Hepatocyte (in vitro differentiated cells): ENCODE measurements around the gene SAP30BP. TPM values are rescaled to one million over a fixed set of nuclear protein-coding genes. Genes with fewer than 3 reads are reported as not detected.

Experiments
- DNase-seq: peaks from one replicate; pipeline ENCODE4 v3.0.0-alpha.2; 2016; ENCODE audit warnings: low spot score
- H2AFZ ChIP-seq: fragments of 200-600 bp; sonication (generic); 2 replicates; pipeline ENCODE4 v1.6.0; 2016; ENCODE audit warnings: antibody characterized with exemption, mild to moderate bottlenecking
- H3K27ac ChIP-seq: fragments of 200-600 bp; sonication (generic); 2 replicates; pipeline ENCODE4 v1.5.1; 2016; ENCODE audit warnings: mild to moderate bottlenecking
- H3K27me3 ChIP-seq: fragments of 200-600 bp; sonication (generic); 2 replicates; pipeline ENCODE4 v1.6.1; 2016
- H3K36me3 ChIP-seq: fragments of 200-600 bp; sonication (generic); replicated peaks from 2 replicates; pipeline ENCODE4 v1.5.1; 2016; ENCODE audit warnings: low read depth; ENCODE audit not compliant: insufficient read depth
- H3K4me1 ChIP-seq: fragments of 200-600 bp; sonication (generic); 2 replicates; pipeline ENCODE4 v1.5.1; 2016; ENCODE audit warnings: mild to moderate bottlenecking, moderate library complexity; ENCODE audit not compliant: insufficient read depth
- H3K4me2 ChIP-seq: fragments of 200-600 bp; sonication (generic); 2 replicates; pipeline ENCODE4 v1.6.0; 2016
- H3K4me3 ChIP-seq: fragments of 200-600 bp; sonication (generic); 2 replicates; pipeline ENCODE4 v1.5.1; 2016; ENCODE audit warnings: mild to moderate bottlenecking
- H3K79me2 ChIP-seq: fragments of 200-600 bp; sonication (generic); 2 replicates; pipeline ENCODE4 v1.6.0; 2017; ENCODE audit warnings: mild to moderate bottlenecking
- H3K9me2 ChIP-seq: fragments of 200-600 bp; sonication (generic); replicated peaks from 2 replicates; pipeline ENCODE4 v1.6.0; 2017; ENCODE audit warnings: mild to moderate bottlenecking; ENCODE audit not compliant: insufficient read depth
- H3K9me3 ChIP-seq: fragments of 200-600 bp; sonication (generic); 2 replicates; pipeline ENCODE4 v1.5.1; 2016; ENCODE audit warnings: low read depth, mild to moderate bottlenecking
- H4K20me1 ChIP-seq: fragments of 200-600 bp; sonication (generic); 2 replicates; pipeline ENCODE4 v1.6.0; 2016; ENCODE audit warnings: mild to moderate bottlenecking; ENCODE audit not compliant: insufficient read depth, poor library complexity, severe bottlenecking
- EZH2 ChIP-seq: fragments of 200-600 bp; sonication (generic); IDR thresholded peaks from 2 replicates; pipeline ENCODE4 v1.6.1; 2016; ENCODE audit warnings: antibody characterized with exemption, mild to moderate bottlenecking, borderline replicate concordance
- EZH2phosphoT487 ChIP-seq: fragments of 200-600 bp; sonication (generic); IDR thresholded peaks from one replicate; pipeline ENCODE4 v1.6.1; 2018; ENCODE audit warnings: antibody characterized with exemption, mild to moderate bottlenecking, low read depth, moderate library complexity; ENCODE audit not compliant: unreplicated experiment, severe bottlenecking
- WGBS: methylation state at CpG from one replicate; pipeline ENCODE4 v1.1.6; 2016; ENCODE audit warnings: low lambda C conversion rate; ENCODE audit errors: missing lambda C conversion rate; 5-methylcytosine and 5-hydroxymethylcytosine counted together
- polyA plus RNA-seq: library from polyadenylated mRNA; unstranded; fragments of >200 nt; fragmentation: Nextera tagmentation; extraction: Ambion mirVana; gene quantifications from 2 replicates; pipeline ENCODE4 v1.2.1, GENCODE V29; 2016
- total RNA-seq: library from RNA; depleted of rRNA; stranded (reverse); fragments of >200 nt; gene quantifications from 2 replicates; pipeline ENCODE4 v1.2.3, GENCODE V29; 2014
- TF ChIP-seq, protein P1 (sequence below): fragments of 200-600 bp; sonication (generic); IDR thresholded peaks from 2 replicates; pipeline ENCODE4 v1.5.1; 2016; ENCODE audit warnings: antibody characterized with exemption, mild to moderate bottlenecking; ENCODE audit not compliant: poor library complexity

The SAP30BP gene
- total and polyA plus RNA-seq, 2 experiments from 2014 or later: 67.5 to 89.9 TPM

- no peak overlapping the region for H3K4me3 ChIP-seq
- no peaks in the 10 kb centered on the region for H3K9me2 ChIP-seq
- no peak overlapping the region for H3K4me2 ChIP-seq
- DNase-seq: no peak
- peaks cover 82% of the 10 kb centered on the region for H3K79me2 ChIP-seq
- no peaks in the 10 kb centered on the region for H3K36me3 ChIP-seq
- H3K4me1 ChIP-seq: peaks cover 22% of the 10 kb centered on the region
- 81% methylated on average over 3 of the region's 3 CpGs for WGBS
- H2AFZ ChIP-seq: no peak overlapping the region
- peak overlapping the region; percentile 97 for H3K27ac ChIP-seq
- H3K27me3 ChIP-seq: no peaks in the 10 kb centered on the region
- H4K20me1 ChIP-seq: no peaks in the 10 kb centered on the region
- H3K9me3 ChIP-seq: no peaks in the 10 kb centered on the region
- no peak for TF ChIP-seq EZH2
- no peak for TF ChIP-seq EZH2phosphoT487
- TF ChIP-seq, protein P1, sequence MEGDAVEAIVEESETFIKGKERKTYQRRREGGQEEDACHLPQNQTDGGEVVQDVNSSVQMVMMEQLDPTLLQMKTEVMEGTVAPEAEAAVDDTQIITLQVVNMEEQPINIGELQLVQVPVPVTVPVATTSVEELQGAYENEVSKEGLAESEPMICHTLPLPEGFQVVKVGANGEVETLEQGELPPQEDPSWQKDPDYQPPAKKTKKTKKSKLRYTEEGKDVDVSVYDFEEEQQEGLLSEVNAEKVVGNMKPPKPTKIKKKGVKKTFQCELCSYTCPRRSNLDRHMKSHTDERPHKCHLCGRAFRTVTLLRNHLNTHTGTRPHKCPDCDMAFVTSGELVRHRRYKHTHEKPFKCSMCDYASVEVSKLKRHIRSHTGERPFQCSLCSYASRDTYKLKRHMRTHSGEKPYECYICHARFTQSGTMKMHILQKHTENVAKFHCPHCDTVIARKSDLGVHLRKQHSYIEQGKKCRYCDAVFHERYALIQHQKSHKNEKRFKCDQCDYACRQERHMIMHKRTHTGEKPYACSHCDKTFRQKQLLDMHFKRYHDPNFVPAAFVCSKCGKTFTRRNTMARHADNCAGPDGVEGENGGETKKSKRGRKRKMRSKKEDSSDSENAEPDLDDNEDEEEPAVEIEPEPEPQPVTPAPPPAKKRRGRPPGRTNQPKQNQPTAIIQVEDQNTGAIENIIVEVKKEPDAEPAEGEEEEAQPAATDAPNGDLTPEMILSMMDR: no peak
These were observed 18.4 kb downstream of the SAP30BP start for GRCh38 chr17:75685499-75685898.

- H3K27ac ChIP-seq: peak overlapping the region; percentile 37
- no peaks in the 10 kb centered on the region for H4K20me1 ChIP-seq
These were observed 21.2 kb downstream of the SAP30BP start for GRCh38 chr17:75688209-75688825.

GRCh38 chr17:75689441-75689873 is 22.3 kb downstream of the SAP30BP start:
- Histone ChIP-seq H3K4me1 (peaks cover 9% of the 10 kb centered on the region), H3K9me3 (no peaks in the 10 kb centered on the region), H3K9me2 (no peaks in the 10 kb centered on the region), H2AFZ (no peak overlapping the region), H4K20me1 (no peaks in the 10 kb centered on the region), H3K4me2 (no peak overlapping the region), H3K27ac (peak overlapping the region; percentile 37), H3K27me3 (no peaks in the 10 kb centered on the region), H3K4me3 (no peak overlapping the region), H3K36me3 (no peaks in the 10 kb centered on the region), H3K79me2 (peaks cover 71% of the 10 kb centered on the region)
- no peak for DNase-seq
- WGBS: 85% methylated on average over 6 of the region's 6 CpGs
- TF ChIP-seq EZH2 (no peak), EZH2phosphoT487 (no peak)
- TF ChIP-seq, protein P1: no peak

More at GRCh38 chr17:75688209-75688825, 21.2 kb downstream of the SAP30BP start:
- Histone ChIP-seq H3K4me3 (no peak overlapping the region), H2AFZ (no peak overlapping the region), H3K9me3 (no peaks in the 10 kb centered on the region), H3K79me2 (peaks cover 75% of the 10 kb centered on the region), H3K36me3 (no peaks in the 10 kb centered on the region), H3K4me1 (peaks cover 18% of the 10 kb centered on the region), H3K9me2 (no peaks in the 10 kb centered on the region), H3K27me3 (no peaks in the 10 kb centered on the region), H3K4me2 (no peak overlapping the region)
- 89% methylated on average over 11 of the region's 11 CpGs for WGBS
- DNase-seq: no peak
- TF ChIP-seq EZH2phosphoT487: no peak
- no peak for TF ChIP-seq EZH2
- TF ChIP-seq, protein P1: no peak
